ENCODE data around the gene PTPN21.

PTPN21 gene

GRCh38 chr14:88504602-88505001, 50.2 kb downstream of the PTPN21 start:
- DNase-seq (ENCODE audit: low spot score) = no peak

GRCh38 chr14:88503754-88504406, 50.9 kb downstream of the PTPN21 start:
- no peak for DNase-seq (ENCODE audit: low spot score)

GRCh38 chr14:88502740-88503139, 52.1 kb downstream of the PTPN21 start:
- no peak for DNase-seq (ENCODE audit: low spot score)

GRCh38 chr14:88500611-88501010, 54.2 kb downstream of the PTPN21 start:
- DNase-seq (ENCODE audit: low spot score) = no peak

GRCh38 chr14:88499225-88499624, 55.6 kb downstream of the PTPN21 start:
- DNase-seq (ENCODE audit: low spot score) = no peak

GRCh38 chr14:88496414-88496813, 58.4 kb downstream of the PTPN21 start:
- DNase-seq (ENCODE audit: low spot score) = peak; percentile 39

GRCh38 chr14:88493392-88494185, 61.2 kb downstream of the PTPN21 start:
- DNase-seq (ENCODE audit: low spot score) = no peak

- DNase-seq (ENCODE audit: low spot score) = peak; percentile 83
Observed at GRCh38 chr14:88492272-88493089, 62.3 kb downstream of the PTPN21 start.

GRCh38 chr14:88490168-88490567, 64.6 kb downstream of the PTPN21 start:
- no peak for DNase-seq (ENCODE audit: low spot score)

- no peak for DNase-seq (ENCODE audit: low spot score)
Observed at GRCh38 chr14:88488897-88489296, 65.9 kb downstream of the PTPN21 start.

GRCh38 chr14:88488081-88488480, 66.7 kb downstream of the PTPN21 start:
- no peak for DNase-seq (ENCODE audit: low spot score)

GRCh38 chr14:88482524-88482923, 72.3 kb downstream of the PTPN21 start:
- DNase-seq (ENCODE audit: low spot score) = no peak

GRCh38 chr14:88481794-88482193, 73.0 kb downstream of the PTPN21 start:
- DNase-seq (ENCODE audit: low spot score) = no peak

- DNase-seq (ENCODE audit: low spot score) = no peak
Observed at GRCh38 chr14:88481059-88481458, 73.7 kb downstream of the PTPN21 start.

GRCh38 chr14:88479574-88479987, 75.2 kb downstream of the PTPN21 start:
- no peak for DNase-seq (ENCODE audit: low spot score)

GRCh38 chr14:88478931-88479330, 75.9 kb downstream of the PTPN21 start:
- no peak for DNase-seq (ENCODE audit: low spot score)

GRCh38 chr14:88477513-88478250, 77.1 kb downstream of the PTPN21 start:
- DNase-seq (ENCODE audit: low spot score) = no peak

- DNase-seq (ENCODE audit: low spot score) = no peak
Observed at GRCh38 chr14:88476825-88477224, 78.0 kb downstream of the PTPN21 start.

- no peak for DNase-seq (ENCODE audit: low spot score)
Observed at GRCh38 chr14:88476214-88476774, 78.5 kb downstream of the PTPN21 start.

GRCh38 chr14:88473791-88474190, 81.0 kb downstream of the PTPN21 start:
- DNase-seq (ENCODE audit: low spot score) = no peak

All from pons (tissue), 1 donor.